Measurements from ENCODE around the gene PPIA.

GRCh38 chr7:44760034-44760580 lies 36.4 kb upstream of the PPIA start:
- no peak for TF ChIP-seq RAD21 (conservative IDR thresholded peaks at IDR 0.05)
- TF ChIP-seq TAF1 (IDR thresholded peaks at IDR 0.05; ENCODE audit: low read depth), result no peak
- TF ChIP-seq REST (IDR thresholded peaks at IDR 0.05; ENCODE audit: borderline replicate concordance), result no peak
- no peak for TF ChIP-seq CTCF (IDR thresholded peaks at IDR 0.05; ENCODE audit: poor library complexity, severe bottlenecking)
- TF ChIP-seq EP300 (conservative IDR thresholded peaks at IDR 0.05; ENCODE audit: poor library complexity, severe bottlenecking), result no peak
- no peak for TF ChIP-seq SMC3 (conservative IDR thresholded peaks at IDR 0.05; ENCODE audit: poor library complexity)
- no peak for TF ChIP-seq EZH2 (IDR thresholded peaks at IDR 0.05; ENCODE audit: borderline replicate concordance, insufficient read depth, low read length, poor library complexity, severe bottlenecking)

All from neural cell (in vitro differentiated cells).